ENCODE data around the gene ELN. TPM values are rescaled to one million over a fixed set of nuclear protein-coding genes. Genes with fewer than 3 reads are reported as not detected.
A peak's percentile ranks its signal among the peaks of the same experiment; 100 is the strongest.

The ELN gene
- polyA plus RNA-seq, 1 experiment = 2.1 TPM

DNA sequence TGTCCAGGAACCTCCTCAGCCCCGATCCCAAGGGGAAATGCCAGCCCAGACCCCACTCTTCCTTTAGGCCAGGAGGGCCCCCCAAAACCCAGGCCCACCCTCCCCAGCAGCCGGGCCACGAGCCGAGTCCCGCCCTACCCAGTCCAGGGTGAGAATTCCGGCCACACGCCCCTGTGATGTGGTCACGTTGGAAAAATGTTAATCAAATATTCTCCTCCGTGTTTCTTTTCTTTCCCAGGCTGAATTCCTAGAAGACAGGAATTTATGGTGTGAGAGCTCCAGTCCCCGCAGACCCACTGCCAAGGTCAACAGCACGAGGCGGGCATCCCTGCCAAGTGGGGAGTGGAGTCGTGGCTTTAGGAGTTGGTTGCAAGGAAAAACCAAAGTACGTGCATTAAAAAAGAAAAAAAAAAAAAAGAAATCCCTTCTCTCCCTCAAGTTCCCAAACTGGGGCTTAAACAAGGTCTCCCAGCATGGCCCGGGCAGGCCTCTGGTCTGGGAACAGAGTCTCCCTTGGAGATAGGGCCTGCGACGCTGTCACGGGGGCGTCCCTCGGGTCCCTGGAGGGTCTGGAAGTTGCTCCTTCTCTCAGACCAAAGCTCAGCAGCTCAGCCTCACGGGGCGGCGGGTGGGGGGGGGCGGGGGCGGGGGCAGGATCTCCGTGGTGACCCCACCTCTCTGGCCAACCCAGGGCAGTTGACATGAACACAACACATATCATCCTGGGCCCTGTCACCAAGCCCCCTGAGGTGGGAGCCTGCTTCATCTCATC is 28.1 kb upstream of the ELN start:
- Histone ChIP-seq H3K27me3 (ENCODE audit: control insufficient read depth, insufficient read depth, low read length) (no peaks in the 10 kb centered on the region), H3K4me3 (ENCODE audit: low read depth, low read length) (no peak overlapping the region), H3K27ac (ENCODE audit: low read depth, low read length) (peak overlapping the region; percentile 65), H3K9me3 (ENCODE audit: control insufficient read depth, insufficient read depth, low read length) (peaks cover 3% of the 10 kb centered on the region)
- DNase-seq (ENCODE audit: low read depth, low spot score) = peak; percentile 70
- CTCF ChIA-PET = interaction anchor here (0.8 to 1.1 kb wide), 3 partner anchors 26 to 68 kb away, joined by 3 to 12 read pairs (median 10); no protein-coding TSS in a partner anchor
- no peak for TF ChIP-seq CTCF (IDR thresholded peaks at IDR 0.05; ENCODE audit: low read depth, low read length)
- POLR2A ChIA-PET = interaction anchor here (0.5 to 0.8 kb wide), 2 partner anchors 27 to 62 kb away, joined by 3 to 4 read pairs; no protein-coding TSS in a partner anchor

DNA sequence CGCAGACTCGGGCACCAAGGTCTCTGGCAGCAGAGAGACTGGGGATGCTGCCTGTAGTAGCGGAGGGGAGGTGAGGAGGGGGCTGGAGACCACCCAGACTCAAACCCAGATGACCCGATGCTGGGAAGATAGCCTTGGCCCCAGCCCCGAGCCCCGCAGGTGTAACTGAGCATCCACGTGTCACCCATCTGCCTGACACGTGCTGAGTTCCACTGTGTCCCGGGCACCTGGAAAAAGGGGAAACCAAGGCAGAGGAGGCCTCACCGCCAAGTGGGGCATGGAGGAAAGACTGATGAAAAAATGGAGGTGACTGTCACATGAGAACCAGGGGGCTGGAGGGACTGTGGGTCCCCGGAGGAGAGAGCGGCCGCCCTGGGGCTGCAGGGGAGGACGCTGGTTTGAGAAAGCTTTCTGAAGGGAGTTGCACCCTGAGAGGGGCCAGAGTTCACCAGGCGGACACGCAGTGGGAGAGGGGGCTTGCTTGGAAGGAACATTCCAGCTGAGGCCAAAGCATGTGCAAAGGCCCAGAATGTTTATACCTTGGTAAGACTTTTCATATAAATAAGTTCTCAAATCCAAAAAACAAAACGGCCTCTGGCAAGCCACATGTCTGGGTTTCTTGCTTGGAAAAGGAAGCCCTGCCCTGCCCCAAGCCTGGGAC is 27.4 kb upstream of the ELN start:
- Histone ChIP-seq H3K27ac (ENCODE audit: low read depth, low read length) (peak overlapping the region; percentile 39), H3K27me3 (ENCODE audit: control insufficient read depth, insufficient read depth, low read length) (no peaks in the 10 kb centered on the region), H3K9me3 (ENCODE audit: control insufficient read depth, insufficient read depth, low read length) (no peaks in the 10 kb centered on the region; the same call in 1 of the 2 replicates), H3K4me3 (ENCODE audit: low read depth, low read length) (no peak overlapping the region)
- no peak for TF ChIP-seq CTCF (IDR thresholded peaks at IDR 0.05; ENCODE audit: low read depth, low read length)
- POLR2A ChIA-PET = interaction anchor here (0.5 to 0.6 kb wide), 2 partner anchors 63 to 369 kb away, joined by 3 to 11 read pairs; no protein-coding TSS in a partner anchor
- no peak for DNase-seq (ENCODE audit: low read depth, low spot score)
- CTCF ChIA-PET = interaction anchor here (0.8 to 0.9 kb wide), 2 partner anchors 25 to 67 kb away, joined by 3 to 10 read pairs; no protein-coding TSS in a partner anchor

- Histone ChIP-seq H3K4me3 (ENCODE audit: low read depth, low read length) (no peak overlapping the region), H3K9me3 (ENCODE audit: control insufficient read depth, insufficient read depth, low read length) (no peaks in the 10 kb centered on the region; the same call in 1 of the 2 replicates), H3K27me3 (ENCODE audit: control insufficient read depth, insufficient read depth, low read length) (no peaks in the 10 kb centered on the region), H3K27ac (ENCODE audit: low read depth, low read length) (peak overlapping the region; percentile 39)
- POLR2A ChIA-PET = interaction anchor here (0.6 kb wide), 1 partner anchor 369 kb away, joined by 11 read pairs; no protein-coding TSS in a partner anchor
- TF ChIP-seq CTCF (IDR thresholded peaks at IDR 0.05; ENCODE audit: low read depth, low read length) = no peak
- DNase-seq (ENCODE audit: low read depth, low spot score) = no peak
- CTCF ChIA-PET = no interaction called here
Observed at GRCh38 chr7:74001150-74001494, 26.9 kb upstream of the ELN start.

GRCh38 chr7:74002474-74003017 is 25.4 kb upstream of the ELN start:
- CTCF ChIA-PET = interaction anchor here (1.4 kb wide), 1 partner anchor 24 kb away, joined by 5 read pairs; no protein-coding TSS in a partner anchor
- no peak for TF ChIP-seq CTCF (IDR thresholded peaks at IDR 0.05; ENCODE audit: low read depth, low read length)
- Histone ChIP-seq H3K9me3 (ENCODE audit: control insufficient read depth, insufficient read depth, low read length) (no peaks in the 10 kb centered on the region; the same call in 1 of the 2 replicates), H3K4me3 (ENCODE audit: low read depth, low read length) (no peak overlapping the region), H3K27me3 (ENCODE audit: control insufficient read depth, insufficient read depth, low read length) (no peaks in the 10 kb centered on the region), H3K27ac (ENCODE audit: low read depth, low read length) (peak overlapping the region; percentile 87)
- POLR2A ChIA-PET = interaction anchor here (0.6 kb wide), 1 partner anchor 117 kb away, joined by 5 read pairs; no protein-coding TSS in a partner anchor
- DNase-seq (ENCODE audit: low read depth, low spot score) = peak; percentile 68
